ENCODE data around the gene PACSIN1. TPM values are rescaled to one million over a fixed set of nuclear protein-coding genes. Genes with fewer than 3 reads are reported as not detected.

Gene PACSIN1
- total and polyA plus RNA-seq, 9 donors = 0.08 to 0.55 (median 0.45) TPM; not detected in 2

GRCh38 chr6:34494973-34495372, 29.1 kb downstream of the PACSIN1 start:
- H3K27me3 ChIP-seq = no peaks in the 10 kb centered on the region
- H3K4me3 ChIP-seq = no peak overlapping the region
- no peak overlapping the region for H3K27ac ChIP-seq
- TF ChIP-seq POLR2A (IDR thresholded peaks at IDR 0.05) (no peak), EP300 (IDR thresholded peaks at IDR 0.05) (no peak)
- TF ChIP-seq, protein P1, sequence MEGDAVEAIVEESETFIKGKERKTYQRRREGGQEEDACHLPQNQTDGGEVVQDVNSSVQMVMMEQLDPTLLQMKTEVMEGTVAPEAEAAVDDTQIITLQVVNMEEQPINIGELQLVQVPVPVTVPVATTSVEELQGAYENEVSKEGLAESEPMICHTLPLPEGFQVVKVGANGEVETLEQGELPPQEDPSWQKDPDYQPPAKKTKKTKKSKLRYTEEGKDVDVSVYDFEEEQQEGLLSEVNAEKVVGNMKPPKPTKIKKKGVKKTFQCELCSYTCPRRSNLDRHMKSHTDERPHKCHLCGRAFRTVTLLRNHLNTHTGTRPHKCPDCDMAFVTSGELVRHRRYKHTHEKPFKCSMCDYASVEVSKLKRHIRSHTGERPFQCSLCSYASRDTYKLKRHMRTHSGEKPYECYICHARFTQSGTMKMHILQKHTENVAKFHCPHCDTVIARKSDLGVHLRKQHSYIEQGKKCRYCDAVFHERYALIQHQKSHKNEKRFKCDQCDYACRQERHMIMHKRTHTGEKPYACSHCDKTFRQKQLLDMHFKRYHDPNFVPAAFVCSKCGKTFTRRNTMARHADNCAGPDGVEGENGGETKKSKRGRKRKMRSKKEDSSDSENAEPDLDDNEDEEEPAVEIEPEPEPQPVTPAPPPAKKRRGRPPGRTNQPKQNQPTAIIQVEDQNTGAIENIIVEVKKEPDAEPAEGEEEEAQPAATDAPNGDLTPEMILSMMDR (IDR thresholded peaks at IDR 0.05) = no peak
- H3K9me3 ChIP-seq = no peaks in the 10 kb centered on the region
- intact Hi-C loops (cut with DNase I) = no loop called here
- no peaks in the 10 kb centered on the region for H3K36me3 ChIP-seq
- WGBS, 3 donors = 91 to 96% (median 91%) methylated on average over 3 of the region's 3 CpGs
- DNase-seq = no peak
- H3K4me1 ChIP-seq (ENCODE audit: insufficient read depth) = peaks cover 1% of the 10 kb centered on the region

DNA sequence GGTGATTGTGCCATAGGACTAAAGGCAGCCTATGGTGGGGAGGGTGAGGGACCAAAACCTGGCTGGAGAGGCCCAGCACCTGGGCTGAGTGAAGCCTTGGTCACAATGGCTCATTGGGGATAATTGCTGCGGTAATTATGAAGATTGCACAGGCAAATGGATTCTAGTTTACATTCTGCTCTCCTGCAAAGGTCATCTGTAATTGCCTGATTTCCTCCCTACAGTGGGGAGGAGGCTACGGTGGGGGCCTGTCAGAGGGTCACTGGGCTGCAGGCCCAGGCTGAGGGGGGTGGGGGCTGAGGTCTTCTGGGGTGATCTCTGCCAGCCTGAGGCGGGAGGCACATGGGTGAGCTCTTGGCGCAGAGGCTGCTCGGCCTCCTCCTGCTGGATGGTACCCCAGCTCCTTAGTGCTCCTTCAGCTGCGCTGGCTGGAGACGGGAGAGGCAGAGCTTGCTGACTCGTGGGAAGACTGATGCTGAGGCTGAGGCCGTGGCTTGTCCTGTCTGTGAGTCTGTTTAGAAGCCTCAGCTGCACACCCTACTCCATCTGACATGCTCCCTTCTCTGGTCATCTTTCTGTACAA, 30.3 kb downstream of the PACSIN1 start:
- no peak overlapping the region for H3K4me3 ChIP-seq
- H3K9me3 ChIP-seq = no peaks in the 10 kb centered on the region
- peaks cover 1% of the 10 kb centered on the region for H3K4me1 ChIP-seq (ENCODE audit: insufficient read depth)
- 37 to 60% (median 40%) methylated on average over 9 of the region's 9 CpGs for WGBS, 3 donors
- no peak overlapping the region for H3K27ac ChIP-seq
- TF ChIP-seq, protein P1 (IDR thresholded peaks at IDR 0.05) = no peak
- TF ChIP-seq EP300 (IDR thresholded peaks at IDR 0.05) (no peak), POLR2A (IDR thresholded peaks at IDR 0.05) (no peak)
- H3K27me3 ChIP-seq = no peaks in the 10 kb centered on the region
- H3K36me3 ChIP-seq = no peaks in the 10 kb centered on the region
- intact Hi-C loops (cut with DNase I) = no loop called here
- DNase-seq = peak in 1 of 5 donors; percentile 23

DNA sequence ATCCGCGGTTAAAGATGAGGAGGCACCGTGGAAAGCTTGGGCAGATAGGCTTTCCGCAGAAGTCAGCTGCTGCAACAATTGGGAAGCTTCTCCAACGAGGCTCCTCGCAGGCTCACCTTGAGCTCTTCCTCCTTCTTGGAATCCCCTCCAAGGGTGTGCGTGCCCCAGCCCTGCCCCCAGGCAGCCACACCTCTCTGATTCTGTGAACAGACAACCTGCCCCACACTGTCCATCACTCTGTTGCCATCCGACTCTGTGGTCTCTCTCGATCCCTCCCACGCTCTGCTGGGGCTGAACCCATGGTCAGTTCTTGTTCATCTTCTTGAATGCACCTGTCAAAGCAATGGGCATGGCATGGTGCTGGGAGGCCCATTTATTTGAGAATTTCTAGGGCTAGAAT, 31.5 kb downstream of the PACSIN1 start:
- Histone ChIP-seq H3K4me1 (ENCODE audit: insufficient read depth) (peaks cover 1% of the 10 kb centered on the region), H3K9me3 (peaks cover 0 to 6% of the 10 kb centered on the region in 2 donors), H3K27ac (no peak overlapping the region), H3K36me3 (no peaks in the 10 kb centered on the region), H3K4me3 (no peak overlapping the region), H3K27me3 (no peaks in the 10 kb centered on the region)
- DNase-seq = peak in 1 of 5 donors; percentile 15
- TF ChIP-seq EP300 (IDR thresholded peaks at IDR 0.05) = no peak
- TF ChIP-seq POLR2A (IDR thresholded peaks at IDR 0.05) = no peak
- TF ChIP-seq, protein P1 (IDR thresholded peaks at IDR 0.05) = no peak
- intact Hi-C loops (cut with DNase I) = no loop called here
- WGBS, 3 donors = 67 to 76% (median 70%) methylated on average over 10 of the region's 10 CpGs

- Histone ChIP-seq H3K9me3 (peaks cover 0 to 6% of the 10 kb centered on the region in 2 donors), H3K4me3 (no peak overlapping the region), H3K36me3 (no peaks in the 10 kb centered on the region), H3K4me1 (ENCODE audit: insufficient read depth) (no peaks in the 10 kb centered on the region), H3K27me3 (no peaks in the 10 kb centered on the region), H3K27ac (no peak overlapping the region)
- 54 to 72% (median 56%) methylated on average over 5 of the region's 5 CpGs for WGBS, 3 donors
- intact Hi-C loops (cut with DNase I) = loop anchor here in 1 of 4 donors (2.0 kb wide), 1 partner anchor 78 kb away; no protein-coding TSS in a partner anchor
- peak in 1 of 5 donors; percentile 7 for DNase-seq
- TF ChIP-seq EP300 (IDR thresholded peaks at IDR 0.05) (no peak), POLR2A (IDR thresholded peaks at IDR 0.05) (no peak)
- TF ChIP-seq, protein P1 (IDR thresholded peaks at IDR 0.05) = no peak
Observed at GRCh38 chr6:34506718-34507117, 40.8 kb downstream of the PACSIN1 start.
